Upper lobe of left lung (tissue), 6 donors: ENCODE measurements around the gene APOA4. TPM values are rescaled to one million over a fixed set of nuclear protein-coding genes. Genes with fewer than 3 reads are reported as not detected.

ENCODE experiments used
- ATAC-seq, 2 donors: fragments of 200-7000 bp; cut with Tn5 transposase; one replicate each; pipeline ENCODE4 v1.9.1; 2022; ENCODE audit warnings: mild to moderate bottlenecking in 2 of 2, moderate library complexity in 2 of 2; ENCODE audit not compliant: low FRiP score in 2 of 2
- DNase-seq, 2 donors: peaks; one replicate each; pipeline ENCODE4 v3.0.0-alpha.2; 2019 to 2020
- H3K27ac ChIP-seq, 4 donors: fragments of 200-600 bp; sonication (generic); one replicate each; pipeline ENCODE4 v1.5.1; 2016 to 2019
- H3K27me3 ChIP-seq, 4 donors: fragments of 200-600 bp; sonication (generic); one replicate each; pipeline ENCODE4 v1.5.1; 2017 to 2019
- H3K36me3 ChIP-seq, 4 donors: fragments of 200-600 bp; sonication (generic); one replicate each; pipeline ENCODE4 v1.5.1; 2016 to 2019
- H3K4me1 ChIP-seq, 4 donors: fragments of 200-600 bp; sonication (generic); one replicate each; pipeline ENCODE4 v1.5.1; 2018 to 2019
- H3K4me3 ChIP-seq, 4 donors: fragments of 200-600 bp; sonication (generic); one replicate each; pipeline ENCODE4 v1.5.1; 2017 to 2019; ENCODE audit warnings: mild to moderate bottlenecking in 2 of 4, moderate library complexity in 1 of 4
- H3K9me3 ChIP-seq, 4 donors: fragments of 200-600 bp; sonication (generic); one replicate each; pipeline ENCODE4 v1.5.1; 2018 to 2019
- EP300 ChIP-seq, 4 donors: sonication (generic); formaldehyde crosslinking; IDR thresholded peaks; one replicate each; pipeline ENCODE4 v1.5.1; 2017; ENCODE audit warnings: antibody characterized with exemption in 4 of 4, control low read depth in 2 of 4
- POLR2A ChIP-seq, 4 donors: fragments of 450-650 bp; IDR thresholded peaks; one replicate each; pipeline ENCODE4 v1.5.1; 2016 to 2017; ENCODE audit warnings: antibody characterized with exemption in 4 of 4, mild to moderate bottlenecking in 2 of 4
- POLR2AphosphoS5 ChIP-seq, 2 donors: sonication (generic); formaldehyde crosslinking; IDR thresholded peaks; one replicate each; pipeline ENCODE4 v1.5.1; 2017; ENCODE audit warnings: antibody characterized with exemption in 2 of 2
- WGBS, 2 donors: methylation state at CpG; one replicate each; pipeline ENCODE4 v1.1.5; 2017 to 2018; 5-methylcytosine and 5-hydroxymethylcytosine counted together
- total RNA-seq, 6 donors: library from RNA; depleted of rRNA in 4 of 6; stranded (reverse); fragments of >200 nt in 4 of 6; gene quantifications; one replicate each; pipeline versions ENCODE4 v1.1.0 to v1.2.1, GENCODE V29; 2016 to 2021
- TF ChIP-seq, protein P1 (sequence below), 6 experiments: fragments of 450-650 bp in 4 of 6; fragments of 200-600 bp in 2 of 6; sonication (generic) in 2 of 6; IDR thresholded peaks; one replicate each; pipeline ENCODE4 v1.5.1; 2016 to 2019; ENCODE audit warnings: antibody characterized with exemption in 6 of 6
- donor health status: DM: no; HTN: no; CAD: no; lungs with moderate emphysema.
- donor health status: DM: no; HTN: yes; CAD: no; lungs with severe emphysema.

The APOA4 gene
- total RNA-seq, 6 donors from 2014 or later, result not detected

GRCh38 chr11:116776522-116776984, 46.6 kb downstream of the APOA4 start:
- TF ChIP-seq POLR2A (IDR thresholded peaks at IDR 0.05), result no peak
- ATAC-seq (no peak), DNase-seq (no peak)
- H3K36me3 ChIP-seq, result peaks cover 16 to 51% (median 29%) of the 10 kb centered on the region in 4 donors
- no peak overlapping the region for H3K4me3 ChIP-seq
- no peaks in the 10 kb centered on the region for H3K9me3 ChIP-seq
- no peak overlapping the region for H3K27ac ChIP-seq
- peaks cover 4 to 15% (median 10%) of the 10 kb centered on the region in 4 donors for H3K4me1 ChIP-seq
- no peaks in the 10 kb centered on the region for H3K27me3 ChIP-seq

- DNase-seq (no peak), ATAC-seq (no peak)
- TF ChIP-seq POLR2AphosphoS5 (IDR thresholded peaks at IDR 0.05) (no peak), EP300 (IDR thresholded peaks at IDR 0.05) (no peak), POLR2A (IDR thresholded peaks at IDR 0.05) (no peak)
- TF ChIP-seq, protein P1, sequence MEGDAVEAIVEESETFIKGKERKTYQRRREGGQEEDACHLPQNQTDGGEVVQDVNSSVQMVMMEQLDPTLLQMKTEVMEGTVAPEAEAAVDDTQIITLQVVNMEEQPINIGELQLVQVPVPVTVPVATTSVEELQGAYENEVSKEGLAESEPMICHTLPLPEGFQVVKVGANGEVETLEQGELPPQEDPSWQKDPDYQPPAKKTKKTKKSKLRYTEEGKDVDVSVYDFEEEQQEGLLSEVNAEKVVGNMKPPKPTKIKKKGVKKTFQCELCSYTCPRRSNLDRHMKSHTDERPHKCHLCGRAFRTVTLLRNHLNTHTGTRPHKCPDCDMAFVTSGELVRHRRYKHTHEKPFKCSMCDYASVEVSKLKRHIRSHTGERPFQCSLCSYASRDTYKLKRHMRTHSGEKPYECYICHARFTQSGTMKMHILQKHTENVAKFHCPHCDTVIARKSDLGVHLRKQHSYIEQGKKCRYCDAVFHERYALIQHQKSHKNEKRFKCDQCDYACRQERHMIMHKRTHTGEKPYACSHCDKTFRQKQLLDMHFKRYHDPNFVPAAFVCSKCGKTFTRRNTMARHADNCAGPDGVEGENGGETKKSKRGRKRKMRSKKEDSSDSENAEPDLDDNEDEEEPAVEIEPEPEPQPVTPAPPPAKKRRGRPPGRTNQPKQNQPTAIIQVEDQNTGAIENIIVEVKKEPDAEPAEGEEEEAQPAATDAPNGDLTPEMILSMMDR (IDR thresholded peaks at IDR 0.05), result no peak
- Histone ChIP-seq H3K27ac (no peak overlapping the region), H3K36me3 (peaks cover 16 to 45% (median 24%) of the 10 kb centered on the region in 4 donors), H3K4me3 (no peak overlapping the region), H3K9me3 (no peaks in the 10 kb centered on the region), H3K27me3 (no peaks in the 10 kb centered on the region), H3K4me1 (peaks cover 9 to 21% (median 16%) of the 10 kb centered on the region in 4 donors)
- 83 to 85% methylated on average over 5 of the region's 5 CpGs for WGBS, 2 donors
These were observed 47.1 kb downstream of the APOA4 start for GRCh38 chr11:116775975-116776374.

- WGBS, 2 donors, result 92 to 95% methylated on average over 5 of the region's 5 CpGs
- ATAC-seq (no peak), DNase-seq (no peak)
- Histone ChIP-seq H3K4me1 (peaks cover 14 to 29% (median 19%) of the 10 kb centered on the region in 4 donors), H3K9me3 (no peaks in the 10 kb centered on the region), H3K27ac (no peak overlapping the region), H3K27me3 (no peaks in the 10 kb centered on the region), H3K4me3 (no peak overlapping the region), H3K36me3 (peaks cover 16 to 35% (median 18%) of the 10 kb centered on the region in 4 donors)
- TF ChIP-seq, protein P1 (IDR thresholded peaks at IDR 0.05), result no peak
- no peak for TF ChIP-seq EP300 (IDR thresholded peaks at IDR 0.05)
- no peak for TF ChIP-seq POLR2AphosphoS5 (IDR thresholded peaks at IDR 0.05)
- TF ChIP-seq POLR2A (IDR thresholded peaks at IDR 0.05), result no peak
These were observed 48.4 kb downstream of the APOA4 start for GRCh38 chr11:116774661-116775060.

GRCh38 chr11:116773203-116774097, 49.7 kb downstream of the APOA4 start:
- Histone ChIP-seq H3K9me3 (no peaks in the 10 kb centered on the region), H3K4me1 (peaks cover 14 to 29% (median 19%) of the 10 kb centered on the region in 4 donors), H3K36me3 (peaks cover 4 to 35% (median 12%) of the 10 kb centered on the region in 4 donors), H3K4me3 (peak overlapping the region; percentile 75 to 92 (median 80)), H3K27me3 (no peaks in the 10 kb centered on the region), H3K27ac (peak overlapping the region; percentile 88 to 98 (median 94))
- 3 to 8% methylated on average over 15 to 24 of the region's 25 CpGs for WGBS, 2 donors
- DNase-seq (no peak), ATAC-seq (peak; percentile 16 to 78)
- TF ChIP-seq POLR2AphosphoS5 (IDR thresholded peaks at IDR 0.05) (no peak), EP300 (IDR thresholded peaks at IDR 0.05) (no peak), POLR2A (IDR thresholded peaks at IDR 0.05) (no peak)
- TF ChIP-seq, protein P1 (IDR thresholded peaks at IDR 0.05), result no peak

GRCh38 chr11:116772443-116773202, 50.5 kb downstream of the APOA4 start, which contains the start of gene BUD13:
BUD13 (minus strand) TSS chr11:116772987; CDS start chr11:116772964, 23 bp downstream.
- DNase-seq, result peak; percentile 91 to 98
- WGBS, 2 donors, result 0% methylated on average over 35 to 51 of the region's 73 CpGs
- peak; percentile 97 to 98 for ATAC-seq
- H3K9me3 ChIP-seq, result no peaks in the 10 kb centered on the region
- peaks cover 14 to 29% (median 19%) of the 10 kb centered on the region in 4 donors for H3K4me1 ChIP-seq
- H3K4me3 ChIP-seq, result peak within 1 kb of the TSS; percentile 75 to 92 (median 80)
- TF ChIP-seq, protein P1 (IDR thresholded peaks at IDR 0.05), result peak in 1 of 6 experiments; percentile 31
- TF ChIP-seq EP300 (IDR thresholded peaks at IDR 0.05) (peak in 1 of 4 donors; percentile 70), POLR2AphosphoS5 (IDR thresholded peaks at IDR 0.05) (peak; percentile 91), POLR2A (IDR thresholded peaks at IDR 0.05) (peak in 3 of 4 donors; percentile 58 to 83 (median 61))
- no peaks in the 10 kb centered on the region for H3K27me3 ChIP-seq
- H3K36me3 ChIP-seq, result peaks cover 0 to 33% (median 5%) of the 10 kb centered on the region in 4 donors
- peak within 1 kb of the TSS; percentile 88 to 98 (median 94) for H3K27ac ChIP-seq
